Measurements from ENCODE around the gene ATP8B3.

ATP8B3 gene

DNA sequence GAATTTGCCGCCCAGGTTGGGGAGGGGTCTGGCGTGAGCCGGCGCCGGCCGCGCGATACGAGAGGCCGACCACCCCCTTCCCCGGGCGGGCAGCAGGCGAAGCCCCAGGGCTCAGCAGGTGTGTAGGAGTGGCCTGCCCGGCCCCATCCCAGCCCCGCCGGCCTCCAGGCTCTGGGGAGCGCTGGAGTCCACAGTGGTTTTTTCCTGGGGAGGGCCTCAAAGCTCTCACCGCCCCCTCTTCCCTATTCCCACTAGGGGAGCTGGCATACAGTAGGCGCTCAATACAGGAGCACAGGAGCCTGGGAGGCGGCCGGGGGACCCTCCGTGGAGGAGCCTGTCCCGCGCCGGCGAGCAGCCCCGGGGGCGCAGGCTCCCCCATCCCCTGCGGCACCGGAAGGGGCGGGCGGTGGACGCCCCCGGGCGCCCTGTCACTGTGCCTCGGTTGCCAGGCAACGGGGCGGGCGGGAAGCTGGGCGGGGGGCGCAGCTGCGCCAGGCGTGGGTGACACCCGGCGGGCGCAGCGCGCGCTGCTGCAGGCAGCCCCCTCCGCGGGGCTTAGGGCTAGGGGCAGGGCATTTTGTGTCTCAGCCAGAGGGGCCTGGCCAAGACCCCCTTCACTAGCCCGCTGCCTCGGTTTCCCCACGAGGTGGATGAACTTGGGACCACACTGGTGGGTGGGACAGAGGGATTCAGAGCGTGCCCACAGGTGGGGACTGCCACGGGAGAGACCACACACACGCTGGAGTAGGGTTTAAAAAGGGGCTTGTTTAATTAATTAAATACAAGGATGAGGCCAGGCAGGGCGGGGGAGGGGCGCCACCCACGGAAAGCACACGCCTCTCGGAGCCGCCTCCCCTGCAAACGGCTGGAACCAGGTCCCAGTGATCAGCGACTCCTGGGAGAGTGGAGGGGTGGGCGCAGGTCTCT, 39.8 kb upstream of the ATP8B3 start:
- DNase-seq (ENCODE audit: extremely low read depth in 1 of 2, low read depth in 1 of 2) = no peak

GRCh38 chr19:1850809-1851653, 39.0 kb upstream of the ATP8B3 start:
- no peak for DNase-seq (ENCODE audit: extremely low read depth in 1 of 2, low read depth in 1 of 2)

DNA sequence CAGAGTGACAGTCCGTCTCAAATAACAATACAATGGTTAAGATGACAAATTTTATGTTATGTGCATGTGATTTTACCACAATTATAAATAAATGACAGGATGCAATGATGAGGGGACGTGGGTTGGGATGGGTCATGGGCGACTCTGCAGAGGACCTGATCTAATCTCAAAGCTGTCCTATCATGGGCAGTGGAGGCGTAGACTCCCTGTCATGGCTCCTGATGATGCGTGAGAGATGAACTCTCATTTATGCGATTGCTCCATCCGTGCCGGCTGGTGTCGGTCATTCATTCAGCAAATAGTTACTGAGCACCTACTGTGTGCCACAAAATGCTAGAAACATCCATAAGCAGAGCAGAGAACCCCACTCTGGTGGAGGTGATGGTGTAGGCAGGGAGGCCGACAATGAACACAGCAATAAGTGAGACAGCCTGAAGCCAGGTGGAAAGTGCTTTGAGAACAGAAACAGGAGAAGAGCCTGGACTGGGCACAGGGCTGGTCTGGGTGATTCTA, 37.9 kb upstream of the ATP8B3 start:
- DNase-seq (ENCODE audit: extremely low read depth in 1 of 2, low read depth in 1 of 2) = no peak

DNA sequence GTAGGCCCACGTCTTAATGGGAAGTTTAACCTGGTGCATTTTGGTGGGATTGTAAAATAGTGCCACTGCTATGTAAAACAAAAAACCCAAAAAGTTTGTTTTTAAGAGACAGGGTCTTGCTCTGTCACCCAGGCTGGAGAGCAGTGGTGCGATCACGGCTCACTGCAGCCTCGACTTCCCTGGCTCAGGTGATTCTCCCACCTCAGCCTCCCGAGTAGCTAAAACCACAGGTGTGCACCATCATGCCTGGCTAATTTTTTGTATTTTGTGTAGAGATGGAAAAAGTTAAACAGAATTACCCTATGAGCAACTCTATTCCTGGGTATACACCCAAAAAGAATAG, 37.0 kb upstream of the ATP8B3 start:
- no peak for DNase-seq (ENCODE audit: extremely low read depth in 1 of 2, low read depth in 1 of 2)

DNA sequence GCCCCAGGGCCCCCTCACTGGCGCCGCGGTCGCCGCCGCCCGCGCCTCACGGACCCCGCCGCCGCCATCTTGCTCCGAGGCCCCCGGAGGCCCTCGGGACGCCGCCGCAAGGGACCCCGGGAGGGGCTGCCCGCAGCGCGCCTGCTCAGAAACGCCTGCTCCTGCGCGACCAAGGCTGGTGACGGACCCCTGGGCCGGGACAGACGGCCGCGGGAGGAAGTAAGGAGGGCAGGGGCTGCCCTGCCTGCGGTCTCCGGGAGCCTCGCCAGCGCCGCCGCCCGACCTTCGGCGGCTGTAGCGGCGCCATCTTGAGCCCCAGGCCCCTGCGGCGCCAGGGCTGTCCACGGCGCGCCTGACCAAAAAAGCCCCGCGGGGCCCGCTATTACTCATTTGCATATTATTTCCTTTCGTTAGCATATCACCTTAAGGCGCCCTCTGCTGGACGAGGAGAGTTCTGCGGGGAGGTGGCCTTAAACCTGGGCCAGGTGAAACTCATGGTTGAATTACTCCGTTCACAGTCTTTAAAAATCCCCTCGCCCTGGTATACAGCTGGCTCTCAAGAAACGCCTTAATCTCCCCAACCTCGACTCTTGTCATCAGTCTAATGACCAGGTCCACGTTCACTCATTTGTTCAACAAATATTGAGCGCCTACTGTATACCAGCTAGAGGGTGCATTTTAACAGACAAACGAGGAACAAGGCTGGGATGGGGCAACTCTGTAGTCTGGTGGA, 36.5 kb upstream of the ATP8B3 start, which contains the start of gene REXO1:
REXO1 (minus strand) TSS at position 85 of the 733 bp plus-strand sequence. CDS start 125 bp downstream, outside the sequence.
- peak; percentile 87 to 94 for DNase-seq (ENCODE audit: extremely low read depth in 1 of 2, low read depth in 1 of 2)

GRCh38 chr19:1847684-1848398, 35.8 kb upstream of the ATP8B3 start:
- DNase-seq (ENCODE audit: extremely low read depth in 1 of 2, low read depth in 1 of 2) = no peak

DNA sequence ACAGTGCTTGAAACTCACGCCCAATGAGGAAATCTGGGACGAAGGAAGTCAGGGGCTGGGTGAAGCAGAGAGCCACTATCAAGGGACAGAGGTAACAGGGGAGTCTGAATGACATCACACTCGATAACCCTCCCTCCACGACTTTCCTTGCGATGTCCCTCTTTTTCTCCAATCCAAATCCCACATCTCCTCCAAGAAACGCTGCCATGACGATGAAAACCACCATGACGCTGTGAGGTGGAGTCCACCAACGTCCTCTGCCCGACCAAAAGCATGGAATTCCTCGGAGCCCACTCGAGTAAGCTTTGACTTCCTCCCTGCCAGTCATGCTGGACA, 35.2 kb upstream of the ATP8B3 start:
- no peak for DNase-seq (ENCODE audit: extremely low read depth in 1 of 2, low read depth in 1 of 2)

DNA sequence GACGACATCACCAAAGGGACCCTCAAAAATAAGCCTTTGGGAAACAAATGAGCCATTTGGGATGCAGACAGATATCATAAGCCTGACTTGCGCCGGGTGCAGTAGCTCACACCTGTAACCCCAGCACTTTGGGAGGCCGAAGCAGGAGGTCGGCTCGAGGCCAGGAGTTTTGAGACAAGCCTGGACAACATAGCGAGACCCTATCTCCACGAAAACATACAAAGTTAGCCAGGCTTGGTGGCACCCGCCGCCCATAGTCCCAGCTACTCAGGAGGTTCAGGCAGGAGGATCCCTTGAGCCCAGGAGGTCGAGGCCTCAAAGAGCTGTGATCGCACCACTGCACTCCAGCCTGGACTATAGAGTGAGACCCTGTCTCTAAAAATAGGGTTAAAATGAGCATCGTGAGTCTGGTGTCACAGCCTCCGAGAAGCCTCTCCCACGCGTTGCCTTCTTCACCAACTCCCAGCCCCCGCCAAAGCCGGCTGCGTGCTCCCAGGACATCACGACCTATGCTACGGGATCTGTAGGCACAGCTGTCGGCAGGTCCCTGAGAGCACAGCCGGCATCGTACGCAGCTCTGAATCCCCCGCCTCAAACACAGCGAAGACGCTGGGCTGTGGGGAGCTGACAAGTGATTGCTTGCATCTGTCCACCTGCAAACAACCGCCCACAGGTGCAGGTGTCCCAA, 34.6 kb upstream of the ATP8B3 start:
- no peak for DNase-seq (ENCODE audit: extremely low read depth in 1 of 2, low read depth in 1 of 2)

- no peak for DNase-seq (ENCODE audit: extremely low read depth in 1 of 2, low read depth in 1 of 2)
These were observed 33.6 kb upstream of the ATP8B3 start for GRCh38 chr19:1845642-1846041.

DNA sequence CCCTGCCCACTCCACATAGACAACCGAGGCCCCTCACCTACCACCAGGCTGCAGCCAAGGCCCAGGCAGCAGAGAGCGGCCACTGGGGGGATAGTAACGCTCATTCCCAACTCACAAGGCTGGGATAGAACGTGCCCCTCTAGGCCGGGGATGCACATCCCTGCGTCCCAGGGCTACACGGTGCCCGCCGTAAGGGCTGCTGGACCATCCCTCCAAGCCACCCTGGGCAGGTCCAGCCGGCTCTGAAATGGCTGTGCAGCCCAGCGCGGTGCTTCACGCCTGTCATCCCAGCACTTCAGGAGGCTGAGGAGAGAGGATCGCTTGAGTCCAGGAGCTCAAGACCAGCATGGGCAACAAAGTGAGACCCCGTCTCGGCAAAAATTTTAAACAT, 33.0 kb upstream of the ATP8B3 start:
- DNase-seq (ENCODE audit: extremely low read depth in 1 of 2, low read depth in 1 of 2) = no peak

DNA sequence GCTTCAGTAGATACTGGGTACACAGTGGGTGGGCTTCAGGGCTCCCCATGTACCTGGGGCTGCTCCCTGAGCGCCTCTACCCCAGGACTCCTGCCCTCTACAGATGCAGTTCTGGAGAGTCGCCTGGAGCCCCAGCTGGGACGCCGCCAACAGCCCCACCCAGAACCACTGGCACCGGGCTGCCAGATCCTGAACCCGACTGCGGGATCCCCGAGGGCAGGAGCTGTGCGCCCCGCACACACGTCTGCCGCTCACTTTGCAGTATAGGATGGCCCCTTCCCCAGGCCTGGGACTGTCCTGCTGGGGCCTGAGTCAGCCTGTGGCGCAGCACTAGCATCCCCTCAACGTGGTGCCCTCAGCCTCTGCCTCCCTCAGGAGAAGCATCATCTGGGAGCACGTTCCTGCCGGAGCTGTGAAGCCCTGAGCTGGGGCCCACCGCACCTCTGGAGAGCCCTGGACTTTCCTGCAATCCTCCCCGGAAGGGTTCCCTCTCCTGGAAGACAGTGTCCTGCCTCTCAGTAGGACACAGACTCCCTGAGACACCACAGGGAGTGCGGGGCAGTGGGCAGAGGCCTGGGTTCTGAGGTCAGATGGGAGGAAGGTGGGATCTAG, 32.5 kb upstream of the ATP8B3 start:
- no peak for DNase-seq (ENCODE audit: extremely low read depth in 1 of 2, low read depth in 1 of 2)

DNA sequence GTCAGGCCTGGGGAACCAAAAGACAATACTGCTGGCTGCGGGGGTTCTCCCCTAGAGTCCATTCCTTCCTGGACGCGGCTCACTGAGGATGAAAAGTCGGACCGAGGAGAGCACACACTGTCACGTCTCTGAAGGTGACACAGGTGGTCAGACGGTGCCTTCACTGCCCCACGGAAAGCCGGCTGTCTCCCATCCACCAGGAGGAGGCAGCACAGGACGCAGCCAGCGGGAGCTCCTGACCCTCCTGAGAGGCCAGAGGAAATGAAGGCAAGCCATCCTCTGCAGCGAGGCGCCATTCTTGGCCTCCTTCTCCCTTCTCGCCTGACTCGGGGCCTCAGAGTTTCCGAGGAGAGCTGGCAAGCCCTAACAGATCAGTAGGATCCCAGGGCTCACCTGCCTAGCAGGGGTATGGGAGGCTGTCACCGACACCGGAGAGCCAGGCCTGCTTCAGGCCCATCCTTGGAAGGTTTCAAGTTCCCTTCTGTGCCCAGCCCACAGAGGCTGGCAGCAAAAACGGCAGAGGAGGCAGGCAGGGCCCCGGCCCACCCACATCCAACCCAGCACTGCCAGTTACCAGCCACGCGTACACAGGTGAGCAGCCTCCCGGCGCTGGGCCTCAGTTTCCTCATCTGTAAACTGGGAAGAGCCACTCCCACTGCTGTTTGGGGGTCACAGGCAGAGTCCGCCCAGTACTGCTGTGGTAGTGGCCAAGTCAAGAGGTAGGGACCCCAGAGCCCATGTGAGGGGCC, 31.7 kb upstream of the ATP8B3 start:
- DNase-seq (ENCODE audit: extremely low read depth in 1 of 2, low read depth in 1 of 2) = no peak

DNA sequence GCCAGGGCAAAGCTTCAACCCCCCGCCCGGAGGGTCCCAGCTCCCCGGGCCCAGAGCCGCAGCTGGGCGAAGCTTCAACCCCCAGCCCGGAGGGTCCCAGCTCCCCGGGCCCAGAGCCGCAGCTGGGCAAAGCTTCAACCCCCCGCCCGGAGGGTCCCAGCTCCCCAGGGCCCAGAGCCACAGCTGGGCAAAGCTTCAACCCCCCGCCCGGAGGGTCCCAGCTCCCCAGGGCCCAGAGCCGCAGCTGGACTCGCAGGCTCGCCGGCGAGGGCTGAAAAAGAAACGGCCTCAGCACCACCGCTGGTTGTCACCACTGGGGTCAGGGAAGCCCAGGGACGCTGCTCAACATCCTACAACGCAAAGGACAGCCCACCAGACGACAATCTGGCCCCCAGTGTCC, 31.0 kb upstream of the ATP8B3 start:
- no peak for DNase-seq (ENCODE audit: extremely low read depth in 1 of 2, low read depth in 1 of 2)

DNA sequence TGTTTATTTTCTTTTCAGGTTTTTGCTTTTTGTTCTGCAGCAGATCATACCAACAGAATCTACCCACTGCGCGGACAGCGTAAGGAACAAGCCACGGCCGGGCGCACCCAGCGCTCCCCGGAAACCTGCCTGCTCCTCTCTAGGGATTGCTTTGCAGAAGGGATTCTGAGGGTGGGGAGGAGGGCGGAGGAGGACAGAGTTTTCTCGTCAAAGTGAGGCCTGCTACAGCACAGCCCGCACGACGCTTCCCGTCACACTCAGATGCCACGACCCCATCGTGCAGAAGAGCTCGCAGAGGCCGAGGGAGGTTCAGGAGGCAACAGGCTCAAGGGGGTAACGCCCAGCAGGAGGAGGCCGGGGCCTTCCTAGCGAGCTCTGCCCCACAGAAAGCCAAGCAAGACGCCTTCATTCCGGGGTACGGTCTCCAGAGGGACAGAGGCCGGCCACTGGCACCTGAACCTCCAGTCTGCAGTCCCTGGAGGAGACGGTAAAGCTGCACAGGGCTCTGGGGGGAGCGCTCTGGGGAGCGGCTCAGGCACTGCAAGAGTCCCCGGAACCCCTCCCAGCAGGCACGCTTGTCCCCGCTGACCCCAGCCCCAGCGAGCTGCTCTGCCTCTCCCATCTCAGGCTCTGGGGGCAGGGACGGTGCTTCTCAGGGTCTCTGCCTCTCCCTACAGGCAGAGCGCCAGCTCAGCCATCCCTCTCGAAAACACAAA, 29.3 kb upstream of the ATP8B3 start:
- DNase-seq (ENCODE audit: extremely low read depth in 1 of 2, low read depth in 1 of 2) = no peak

DNA sequence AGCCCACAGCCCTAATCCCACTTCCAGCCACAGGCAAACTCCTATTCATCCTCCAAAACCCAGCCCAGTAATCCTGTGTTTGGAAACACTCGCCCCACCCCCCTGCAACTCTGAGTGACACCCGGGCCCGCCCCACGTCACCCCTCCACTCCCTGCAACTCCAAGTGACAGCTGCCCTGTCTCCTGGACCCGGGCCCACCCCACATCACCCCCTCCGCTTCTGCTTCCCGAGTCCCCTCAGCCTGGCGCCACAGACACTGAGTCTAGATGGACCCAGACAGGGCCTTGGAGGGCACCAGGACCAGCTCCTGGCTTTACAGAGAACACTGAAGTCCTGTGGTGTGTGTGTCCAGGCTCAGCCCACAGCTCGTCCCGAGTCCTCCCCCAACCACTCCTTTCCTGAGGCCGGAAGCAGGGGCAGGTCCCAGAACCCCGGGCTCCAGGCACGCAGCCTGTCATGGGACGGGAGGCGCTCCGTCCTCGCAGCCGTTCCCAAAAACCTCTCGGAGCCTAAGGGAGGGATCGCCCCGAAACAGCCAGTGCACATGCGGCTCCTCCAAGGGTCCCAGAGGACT, 28.6 kb upstream of the ATP8B3 start:
- DNase-seq (ENCODE audit: extremely low read depth in 1 of 2, low read depth in 1 of 2) = no peak

DNA sequence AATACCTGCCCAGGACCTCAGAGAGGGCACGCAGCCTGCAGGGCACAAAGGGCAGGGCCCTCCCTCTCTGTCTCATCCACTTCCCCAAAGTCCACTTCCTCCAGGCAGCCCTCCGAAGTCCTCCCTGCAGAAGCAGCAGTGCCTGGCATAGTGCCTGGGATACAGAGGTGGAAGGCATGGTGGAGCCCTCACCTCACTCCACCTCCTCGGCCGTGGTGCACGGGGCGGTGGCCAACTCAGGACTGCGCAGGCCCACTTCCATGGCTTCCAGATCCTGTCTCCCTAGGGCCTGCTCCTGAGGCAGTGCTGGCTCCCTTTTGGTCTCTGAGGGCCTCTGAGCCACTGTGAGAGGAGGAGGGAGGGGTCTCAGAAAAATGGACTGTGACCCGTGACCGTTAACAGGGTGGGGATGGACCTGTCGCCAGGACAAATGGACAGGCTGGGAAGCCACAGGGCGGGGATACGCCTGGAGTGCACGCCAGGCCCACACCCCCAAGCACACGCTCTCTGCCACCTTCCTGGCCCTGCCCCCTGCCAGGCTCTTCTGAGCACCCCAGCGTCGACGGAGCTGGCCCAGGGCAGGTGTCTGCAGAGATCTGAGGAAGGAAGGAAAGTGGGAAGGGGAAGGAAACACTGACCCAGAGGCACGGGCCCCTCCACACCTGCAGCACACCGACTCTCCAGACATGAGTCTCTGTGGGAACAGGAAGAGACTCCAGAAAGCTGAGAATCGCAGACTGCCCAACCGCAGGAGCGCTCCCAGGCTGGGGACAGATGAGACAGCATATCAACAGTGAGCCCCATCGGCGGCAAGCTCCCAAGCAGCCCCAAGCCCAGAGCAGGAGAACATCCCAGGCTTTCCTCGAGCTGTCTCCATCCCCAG, 27.8 kb upstream of the ATP8B3 start:
- DNase-seq (ENCODE audit: extremely low read depth in 1 of 2, low read depth in 1 of 2) = no peak

DNA sequence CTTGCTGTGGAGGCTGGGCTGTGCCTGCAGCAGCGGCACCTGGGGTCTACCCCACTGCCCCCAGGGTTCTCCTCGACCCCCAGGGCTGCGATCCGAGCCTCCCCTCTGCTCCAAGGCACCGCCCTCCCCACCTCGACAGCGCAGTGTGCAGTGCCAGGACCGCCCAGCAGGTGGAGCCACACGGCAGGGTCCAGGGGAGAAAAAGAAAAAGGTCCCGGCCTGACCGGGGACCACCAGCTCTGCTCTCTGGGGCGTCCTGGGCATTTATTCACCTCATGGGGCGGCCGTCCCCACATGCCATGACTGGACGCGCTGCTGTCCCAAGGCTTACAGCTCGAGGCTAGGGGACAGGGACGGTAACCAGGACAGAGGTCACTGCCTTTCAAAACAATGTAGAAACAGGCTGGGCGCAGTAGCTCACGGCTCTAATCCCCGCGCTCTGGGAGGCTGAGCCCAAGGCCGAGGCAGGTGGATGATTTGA, 25.6 kb upstream of the ATP8B3 start:
- DNase-seq (ENCODE audit: extremely low read depth in 1 of 2, low read depth in 1 of 2) = no peak
